Activated CD8-positive, alpha-beta T cell treated with anti-CD3 and anti-CD28 coated beads for 36 hours (primary cell): Measurements from ENCODE around the gene PPP1CA. TPM values are rescaled to one million over a fixed set of nuclear protein-coding genes. Genes with fewer than 3 reads are reported as not detected.

Experiments
- ATAC-seq: fragments of 200-7000 bp; cut with Tn5 transposase; one replicate; pipeline ENCODE4 v1.10.0; 2021; ENCODE audit warnings: mild to moderate bottlenecking, moderate library complexity
- CTCF ChIA-PET: fragments of 350-600 bp; sonication (Branson Sonifier 250); formaldehyde crosslinking; loops from one replicate; lab custom pipeline; 2021; ENCODE audit warnings: antibody characterized with exemption; lab: Charles Lee
- POLR2A ChIA-PET: fragments of 350-600 bp; sonication (Branson Sonifier 250); formaldehyde crosslinking; loops from one replicate; lab custom pipeline; 2021; ENCODE audit warnings: antibody characterized with exemption; lab: Charles Lee
- DNase-seq: peaks from one replicate; pipeline ENCODE4 v3.0.0-alpha.2; 2020
- H3K27ac Mint-ChIP-seq: one replicate; pipeline ENCODE4 v1.8.0; 2021; ENCODE audit warnings: mild to moderate bottlenecking, mixed read lengths
- H3K27me3 Mint-ChIP-seq: one replicate; pipeline ENCODE4 v1.8.0; 2021; ENCODE audit warnings: mixed read lengths
- H3K36me3 Mint-ChIP-seq: one replicate; pipeline ENCODE4 v1.8.0; 2021; ENCODE audit warnings: low read depth, mixed read lengths
- H3K4me1 Mint-ChIP-seq: one replicate; pipeline ENCODE4 v1.8.0; 2021; ENCODE audit warnings: low read depth, mixed read lengths
- H3K4me3 Mint-ChIP-seq: one replicate; pipeline ENCODE4 v1.8.0; 2021; ENCODE audit warnings: mild to moderate bottlenecking, moderate library complexity, mixed read lengths
- H3K9me3 Mint-ChIP-seq: one replicate; pipeline ENCODE4 v1.8.0; 2021; ENCODE audit warnings: mixed read lengths
- intact Hi-C: fragments of 100-400 bp; cut with micrococcal nuclease; formaldehyde crosslinking; loops from one replicate; pipeline ENCODE4 v1.10.0; 2022
- total RNA-seq, 2 experiments: library from RNA; stranded (reverse); gene quantifications; one replicate each; pipeline ENCODE4 v1.2.3, GENCODE V29; 2021
- TF ChIP-seq, protein P1 (sequence below): fragments of 200-600 bp; IDR thresholded peaks from one replicate; pipeline ENCODE4 v1.8.0; 2022; ENCODE audit warnings: antibody characterized with exemption, mild to moderate bottlenecking

The PPP1CA gene
- total RNA-seq, 2 experiments from 2014 or later = 249 to 258 TPM

DNA sequence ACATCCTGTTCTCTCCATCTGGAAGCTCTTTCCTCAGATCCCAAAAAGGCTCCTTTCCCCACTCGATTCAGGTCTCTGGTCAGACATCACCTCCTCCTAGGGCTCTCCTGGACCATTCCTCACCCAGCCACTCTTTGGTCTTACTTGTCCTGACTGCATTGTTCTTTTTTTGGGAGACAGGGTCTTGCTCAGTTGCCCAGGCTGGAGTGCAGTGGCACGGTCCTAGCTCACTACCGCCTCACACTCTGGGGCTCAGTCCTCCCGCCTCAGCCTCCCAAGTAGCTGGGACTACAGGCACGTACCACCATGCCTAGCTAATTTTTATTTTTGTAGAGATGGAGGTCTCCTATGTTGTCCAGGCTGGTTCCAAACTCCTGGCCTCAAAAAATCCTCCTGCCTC lies 43.9 kb upstream of the PPP1CA start:
- peaks cover 66% of the 10 kb centered on the region for H3K4me1 Mint-ChIP-seq
- TF ChIP-seq, protein P1, sequence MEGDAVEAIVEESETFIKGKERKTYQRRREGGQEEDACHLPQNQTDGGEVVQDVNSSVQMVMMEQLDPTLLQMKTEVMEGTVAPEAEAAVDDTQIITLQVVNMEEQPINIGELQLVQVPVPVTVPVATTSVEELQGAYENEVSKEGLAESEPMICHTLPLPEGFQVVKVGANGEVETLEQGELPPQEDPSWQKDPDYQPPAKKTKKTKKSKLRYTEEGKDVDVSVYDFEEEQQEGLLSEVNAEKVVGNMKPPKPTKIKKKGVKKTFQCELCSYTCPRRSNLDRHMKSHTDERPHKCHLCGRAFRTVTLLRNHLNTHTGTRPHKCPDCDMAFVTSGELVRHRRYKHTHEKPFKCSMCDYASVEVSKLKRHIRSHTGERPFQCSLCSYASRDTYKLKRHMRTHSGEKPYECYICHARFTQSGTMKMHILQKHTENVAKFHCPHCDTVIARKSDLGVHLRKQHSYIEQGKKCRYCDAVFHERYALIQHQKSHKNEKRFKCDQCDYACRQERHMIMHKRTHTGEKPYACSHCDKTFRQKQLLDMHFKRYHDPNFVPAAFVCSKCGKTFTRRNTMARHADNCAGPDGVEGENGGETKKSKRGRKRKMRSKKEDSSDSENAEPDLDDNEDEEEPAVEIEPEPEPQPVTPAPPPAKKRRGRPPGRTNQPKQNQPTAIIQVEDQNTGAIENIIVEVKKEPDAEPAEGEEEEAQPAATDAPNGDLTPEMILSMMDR = no peak
- H3K36me3 Mint-ChIP-seq = no peaks in the 10 kb centered on the region
- intact Hi-C loops = no loop called here
- H3K9me3 Mint-ChIP-seq = no peaks in the 10 kb centered on the region
- CTCF ChIA-PET = no interaction called here
- POLR2A ChIA-PET = interaction anchor here (0.8 to 1.3 kb wide), 5 partner anchors 8 to 47 kb away, joined by 3 to 4 read pairs (median 3); partner anchors contain the start of gene PTPRCAP
- no peaks in the 10 kb centered on the region for H3K27me3 Mint-ChIP-seq
- ATAC-seq (no peak), DNase-seq (no peak)
- H3K27ac Mint-ChIP-seq = peak overlapping the region; percentile 71
- H3K4me3 Mint-ChIP-seq = peak overlapping the region; percentile 64

DNA sequence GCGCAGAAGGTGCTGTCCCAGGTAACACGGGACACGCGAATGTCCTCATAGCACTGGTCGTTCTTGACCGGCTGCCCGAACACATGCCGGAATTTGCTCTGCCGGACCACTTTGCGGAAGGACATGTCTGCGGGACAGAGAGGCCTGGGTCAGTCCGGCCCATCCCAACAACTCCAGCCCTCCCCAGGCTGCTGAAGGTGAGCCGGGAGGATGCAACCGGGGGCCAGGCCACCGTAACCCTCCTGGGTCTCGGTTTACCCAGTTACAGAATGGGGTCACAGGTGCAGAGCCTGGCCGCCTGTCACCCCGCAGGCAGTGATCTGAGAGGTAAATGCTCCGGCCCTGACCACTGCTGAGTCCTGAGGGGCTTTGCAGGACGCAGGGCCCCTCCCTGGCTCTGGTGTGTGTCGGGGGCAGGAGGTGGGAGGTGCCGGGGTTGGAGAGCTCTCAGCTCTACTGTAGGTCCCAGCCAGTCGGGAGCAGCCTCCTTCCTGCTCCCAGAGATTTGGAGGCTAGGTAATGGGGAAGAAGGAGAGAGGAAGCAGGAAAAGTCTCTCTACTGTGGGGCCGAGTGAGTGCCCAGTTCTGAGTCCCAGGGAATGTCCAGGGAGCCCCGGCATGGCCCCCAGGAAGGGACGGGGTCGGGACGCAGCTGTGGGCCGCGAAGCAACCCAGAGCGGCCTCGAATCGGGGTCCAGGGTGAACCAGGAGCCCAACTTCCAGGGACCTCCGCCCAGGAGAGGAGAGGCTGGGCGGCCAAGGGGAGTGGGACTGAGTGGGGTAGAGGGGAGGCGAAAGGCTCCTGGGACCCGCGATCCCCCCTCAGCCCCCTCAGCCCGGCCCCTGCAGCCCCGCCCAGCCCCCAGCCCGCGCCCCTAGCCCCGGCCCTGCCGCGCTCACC lies 41.1 kb upstream of the PPP1CA start:
- Mint-ChIP-seq H3K27ac (peak overlapping the region; percentile 26), H3K4me3 (peak overlapping the region; percentile 50), H3K27me3 (no peaks in the 10 kb centered on the region), H3K9me3 (no peaks in the 10 kb centered on the region), H3K36me3 (peaks cover 22% of the 10 kb centered on the region), H3K4me1 (peaks cover 64% of the 10 kb centered on the region)
- TF ChIP-seq, protein P1 = no peak
- intact Hi-C loops = no loop called here
- ATAC-seq = no peak
- ChIA-PET CTCF (no interaction called here), POLR2A (interaction anchor here (1.2 to 2.3 kb wide), 2 partner anchors 14 to 42 kb away, joined by 3 to 7 read pairs; partner anchors contain the start of gene RPS6KB2)
- no peak for DNase-seq

DNA sequence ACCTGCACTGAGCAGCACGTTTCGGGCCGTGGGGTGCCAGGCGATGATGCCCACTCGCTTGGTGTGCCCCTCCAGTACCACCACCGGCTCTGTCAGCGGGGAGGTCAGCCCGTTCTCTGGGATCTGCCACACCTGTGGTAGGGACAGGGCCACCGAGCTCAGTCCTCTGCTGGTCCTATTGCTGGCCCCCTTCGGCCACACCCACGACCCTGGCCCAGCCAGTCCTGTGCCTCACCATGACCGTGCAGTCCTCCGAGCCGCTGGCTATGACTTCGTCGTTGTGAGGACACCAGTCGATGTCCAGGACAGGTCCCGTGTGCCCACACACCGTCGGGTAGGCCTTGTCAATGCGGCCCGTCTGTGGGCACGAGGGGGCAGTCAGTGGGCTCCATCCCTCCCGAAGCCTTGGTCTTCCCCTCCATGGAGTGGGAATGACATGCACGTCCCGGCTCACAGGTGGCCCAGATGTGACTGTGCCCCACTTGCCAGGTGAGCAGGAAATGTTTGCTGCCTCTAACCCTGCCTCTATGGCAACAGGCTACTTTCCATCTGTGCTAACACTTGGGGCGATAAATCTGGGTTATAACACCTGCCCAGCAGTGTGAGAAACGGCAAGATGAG lies 40.2 kb upstream of the PPP1CA start:
- no peak for DNase-seq
- no peaks in the 10 kb centered on the region for H3K9me3 Mint-ChIP-seq
- intact Hi-C loops = no loop called here
- ChIA-PET POLR2A (interaction anchor here (0.8 to 10.8 kb wide), 8 partner anchors 21 to 50 kb away, joined by 3 to 178 read pairs (median 4); partner anchors contain the start of genes PPP1CA, RAD9A and TBC1D10C), CTCF (interaction anchor here (0.9 kb wide), 1 partner anchor 96 kb away, joined by 4 read pairs; no protein-coding TSS in a partner anchor)
- peaks cover 30% of the 10 kb centered on the region for H3K36me3 Mint-ChIP-seq
- TF ChIP-seq, protein P1 = no peak
- no peaks in the 10 kb centered on the region for H3K27me3 Mint-ChIP-seq
- peak overlapping the region; percentile 20 for H3K4me3 Mint-ChIP-seq
- H3K4me1 Mint-ChIP-seq = peaks cover 59% of the 10 kb centered on the region
- H3K27ac Mint-ChIP-seq = peak overlapping the region; percentile 26
- no peak for ATAC-seq

DNA sequence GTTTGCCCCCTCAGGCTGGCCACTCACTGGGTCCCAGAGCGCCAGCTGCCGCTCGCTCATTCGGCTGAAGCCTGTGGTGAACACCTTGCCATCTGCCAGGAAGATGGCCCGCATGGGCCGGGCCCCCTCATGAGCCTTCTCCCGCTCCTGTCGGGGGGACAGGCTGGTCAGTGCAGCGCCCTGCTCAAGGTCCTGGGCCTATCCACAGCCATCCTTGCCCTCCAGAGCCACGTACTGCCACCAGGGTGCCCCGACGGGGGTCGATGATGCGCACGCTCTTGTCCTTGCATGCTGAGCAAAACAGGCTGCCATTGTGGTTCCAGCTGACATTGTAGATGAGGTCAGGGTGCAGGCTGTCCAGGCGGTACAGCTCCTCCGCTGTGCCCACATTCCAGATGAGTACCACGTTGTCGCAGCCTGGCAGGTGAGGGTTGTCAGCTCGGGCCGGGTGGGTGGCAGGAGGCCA lies 39.5 kb upstream of the PPP1CA start:
- Mint-ChIP-seq H3K27ac (peak overlapping the region; percentile 70), H3K36me3 (peaks cover 37% of the 10 kb centered on the region), H3K27me3 (no peaks in the 10 kb centered on the region), H3K4me3 (peak overlapping the region; percentile 22), H3K9me3 (no peaks in the 10 kb centered on the region), H3K4me1 (peaks cover 56% of the 10 kb centered on the region)
- TF ChIP-seq, protein P1 = no peak
- ATAC-seq (no peak), DNase-seq (no peak)
- ChIA-PET CTCF (interaction anchor here (0.9 kb wide), 1 partner anchor 95 kb away, joined by 4 read pairs; no protein-coding TSS in a partner anchor), POLR2A (interaction anchor here (0.8 to 10.8 kb wide), 10 partner anchors 9 to 50 kb away, joined by 3 to 178 read pairs (median 5); partner anchors contain the start of genes PPP1CA, RAD9A, TBC1D10C and TMEM134)
- intact Hi-C loops = no loop called here
